ENCODE data around the gene ENTPD6. TPM values are rescaled to one million over a fixed set of nuclear protein-coding genes. Genes with fewer than 3 reads are reported as not detected.

The ENTPD6 gene
- total RNA-seq, 6 experiments from 2014 or later: 28.8 to 48.4 (median 34.6) TPM

DNA sequence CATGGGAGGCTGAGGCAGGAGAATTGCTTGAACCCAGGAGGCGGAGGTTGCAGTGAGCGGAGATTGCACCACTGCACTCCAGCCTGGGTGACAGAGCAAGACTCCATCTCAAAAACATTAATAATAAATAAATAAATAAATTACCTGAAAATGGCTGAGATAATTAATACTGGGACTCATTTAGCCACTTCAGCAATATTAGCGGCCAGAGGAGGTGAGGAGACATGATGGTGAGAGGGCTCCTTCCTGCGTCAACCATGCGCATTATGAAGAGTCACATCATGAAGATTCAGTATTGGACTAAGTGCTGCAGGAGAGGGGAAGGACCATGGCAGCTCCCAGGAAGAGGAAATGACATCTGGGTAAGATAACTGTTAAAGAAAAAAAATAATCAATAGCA is 49.5 kb downstream of the ENTPD6 start:
- Histone ChIP-seq H3K27ac (no peak overlapping the region), H3K4me1 (peaks cover 0 to 12% (median 3%) of the 10 kb centered on the region in 4 donors), H3K4me3 (no peak overlapping the region), H3K36me3 (no peaks in the 10 kb centered on the region), H3K27me3 (no peaks in the 10 kb centered on the region), H3K9me3 (no peaks in the 10 kb centered on the region)
- TF ChIP-seq CTCF (IDR thresholded peaks at IDR 0.05) (no peak), POLR2A (IDR thresholded peaks at IDR 0.05) (no peak)
- no peak for ATAC-seq
- WGBS (ENCODE audit: insufficient coverage, low coverage, low lambda C conversion rate, missing lambda C conversion rate): 96% methylated on average over 5 of the region's 5 CpGs
- no peak for DNase-seq
- intact Hi-C loops (cut with DNase I): no loop called here

GRCh38 chr20:25245461-25245860 is 49.9 kb downstream of the ENTPD6 start:
- Histone ChIP-seq H3K9me3 (no peaks in the 10 kb centered on the region), H3K4me1 (peaks cover 0 to 12% (median 3%) of the 10 kb centered on the region in 4 donors), H3K27ac (no peak overlapping the region), H3K4me3 (no peak overlapping the region), H3K27me3 (no peaks in the 10 kb centered on the region), H3K36me3 (no peaks in the 10 kb centered on the region)
- WGBS (ENCODE audit: insufficient coverage, low coverage, low lambda C conversion rate, missing lambda C conversion rate): 100% methylated on average over 1 of the region's 1 CpG
- ATAC-seq: no peak
- intact Hi-C loops (cut with DNase I): no loop called here
- no peak for DNase-seq
- no peak for TF ChIP-seq POLR2A (IDR thresholded peaks at IDR 0.05)
- TF ChIP-seq CTCF (IDR thresholded peaks at IDR 0.05): no peak

GRCh38 chr20:25246182-25246999 is 50.9 kb downstream of the ENTPD6 start:
- Histone ChIP-seq H3K36me3 (no peaks in the 10 kb centered on the region), H3K4me3 (peak overlapping the region in 2 of 3 donors; percentile 85 to 95), H3K27ac (no peak overlapping the region), H3K27me3 (no peaks in the 10 kb centered on the region), H3K4me1 (peaks cover 0 to 12% (median 3%) of the 10 kb centered on the region in 4 donors), H3K9me3 (no peaks in the 10 kb centered on the region)
- 46% methylated on average over 6 of the region's 9 CpGs for WGBS (ENCODE audit: insufficient coverage, low coverage, low lambda C conversion rate, missing lambda C conversion rate)
- intact Hi-C loops (cut with DNase I): no loop called here
- no peak for DNase-seq
- no peak for TF ChIP-seq POLR2A (IDR thresholded peaks at IDR 0.05)
- no peak for TF ChIP-seq CTCF (IDR thresholded peaks at IDR 0.05)
- no peak for ATAC-seq

GRCh38 chr20:25247000-25247517 is 51.5 kb downstream of the ENTPD6 start:
- H3K27ac ChIP-seq: peak overlapping the region; percentile 82 to 86 (median 86)
- H3K36me3 ChIP-seq: no peaks in the 10 kb centered on the region
- no peaks in the 10 kb centered on the region for H3K27me3 ChIP-seq
- intact Hi-C loops (cut with DNase I): no loop called here
- WGBS (ENCODE audit: insufficient coverage, low coverage, low lambda C conversion rate, missing lambda C conversion rate): 4% methylated on average over 13 of the region's 24 CpGs
- H3K4me3 ChIP-seq: peak overlapping the region; percentile 85 to 95 (median 86)
- peak; percentile 75 to 85 (median 80) for ATAC-seq
- peak; percentile 69 to 79 (median 78) for DNase-seq
- TF ChIP-seq CTCF (IDR thresholded peaks at IDR 0.05) (peak; percentile 26 to 58 (median 52)), POLR2A (IDR thresholded peaks at IDR 0.05) (no peak)
- peaks cover 0 to 12% (median 3%) of the 10 kb centered on the region in 4 donors for H3K4me1 ChIP-seq
- no peaks in the 10 kb centered on the region for H3K9me3 ChIP-seq

All from right lobe of liver (tissue), 6 donors.